H1 (cell line): ENCODE measurements around the gene COX17. TPM values are rescaled to one million over a fixed set of nuclear protein-coding genes. Genes with fewer than 3 reads are reported as not detected.
A peak's percentile ranks its signal among the peaks of the same experiment; 100 is the strongest.

ENCODE experiments used
- CTCF ChIA-PET: fragments of 300-600 bp; sonication (Branson Sonifier 250); formaldehyde crosslinking; loops from one replicate; lab custom pipeline; 2021; ENCODE audit not compliant: partially characterized antibody; lab: Charles Lee
- POLR2A ChIA-PET: fragments of 300-600 bp; sonication (Branson Sonifier 250); formaldehyde crosslinking; loops from one replicate; lab custom pipeline; 2021; ENCODE audit warnings: inconsistent platforms; ENCODE audit not compliant: partially characterized antibody; lab: Charles Lee
- DNase-seq, 2 experiments: peaks; one replicate each; pipeline versions ENCODE4 v3.0.0 to v3.0.0-alpha.2; 2010 to 2022; ENCODE audit warnings: low spot score in 2 of 2, low read depth in 1 of 2, mixed read lengths in 1 of 2
- FAIRE-seq: peaks from 2 replicates; lab custom pipeline; 2011; peaks lifted over from hg19 to GRCh38; lab: Jason Lieb, UNC
- H2AFZ ChIP-seq: 2 replicates; pipeline ENCODE4 v1.8.1; 2012; ENCODE audit warnings: low read length, inconsistent platforms
- H2AK5ac ChIP-seq: 2 replicates; pipeline ENCODE4 v1.6.1; 2013; ENCODE audit warnings: low read depth, low read length
- H2BK120ac ChIP-seq: replicated peaks from 2 replicates; pipeline ENCODE3; 2013; ENCODE audit warnings: low read depth, low read length, inconsistent platforms
- H2BK12ac ChIP-seq: 2 replicates; pipeline ENCODE4 v1.6.1; 2013; ENCODE audit warnings: low read depth, low read length
- H2BK15ac ChIP-seq: 2 replicates; pipeline ENCODE4 v1.6.1; 2013; ENCODE audit warnings: low read length
- H2BK20ac ChIP-seq: 2 replicates; pipeline ENCODE4 v1.6.1; 2013; ENCODE audit warnings: low read length
- H2BK5ac ChIP-seq: 2 replicates; pipeline ENCODE4 v1.6.1; 2013; ENCODE audit warnings: low read depth, low read length
- H3K14ac ChIP-seq: 2 replicates; pipeline ENCODE4 v1.6.1; 2013; ENCODE audit warnings: inconsistent platforms; ENCODE audit not compliant: insufficient read length
- H3K18ac ChIP-seq: 2 replicates; pipeline ENCODE4 v1.6.1; 2013; ENCODE audit warnings: low read length; ENCODE audit errors: extremely low read depth
- H3K23ac ChIP-seq: 2 replicates; pipeline ENCODE4 v1.6.1; 2013; ENCODE audit warnings: inconsistent platforms; ENCODE audit not compliant: insufficient read length
- H3K23me2 ChIP-seq: 2 replicates; pipeline ENCODE4 v1.6.1; 2013; ENCODE audit warnings: low read depth, low read length
- H3K27ac ChIP-seq: 2 replicates; pipeline ENCODE4 v1.6.1; 2011; ENCODE audit warnings: low read depth, low read length, inconsistent platforms
- H3K27me3 ChIP-seq, 4 experiments: replicated peaks in 1 of 4; 1 replicate in 1 of 4; 2 replicates in 3 of 4; pipeline versions ENCODE4 v1.6.1 to v1.8.1; 2011 to 2013; ENCODE audit warnings: low read length in 3 of 4, mild to moderate bottlenecking in 3 of 4, inconsistent platforms in 2 of 4, mixed read lengths in 2 of 4, moderate library complexity in 1 of 4; ENCODE audit not compliant: control insufficient read depth in 3 of 4, insufficient read depth in 3 of 4; ENCODE audit errors: extremely low read depth in 1 of 4
- H3K36me3 ChIP-seq, 4 experiments: 2 replicates each; pipeline versions ENCODE4 v1.6.1 to v1.8.1; 2011 to 2013; ENCODE audit warnings: mild to moderate bottlenecking in 4 of 4, low read length in 3 of 4, moderate library complexity in 2 of 4, control low read depth in 1 of 4, inconsistent platforms in 1 of 4; ENCODE audit not compliant: insufficient read depth in 4 of 4, control insufficient read depth in 2 of 4
- H3K4ac ChIP-seq: replicated peaks from 2 replicates; pipeline ENCODE3; 2013; ENCODE audit warnings: low read length, low read depth, mixed read lengths, inconsistent platforms; ENCODE audit not compliant: insufficient read length
- H3K4me1 ChIP-seq, 4 experiments: replicated peaks in 1 of 4; 1 replicate in 1 of 4; 2 replicates in 3 of 4; pipeline versions ENCODE4 v1.6.1 to v1.8.1; 2011 to 2013; ENCODE audit warnings: low read length in 3 of 4, inconsistent platforms in 2 of 4, mixed read lengths in 1 of 4; ENCODE audit not compliant: insufficient read depth in 4 of 4, control insufficient read depth in 3 of 4
- H3K4me2 ChIP-seq, 2 experiments: 2 replicates each; pipeline versions ENCODE4 v1.6.1 to v1.8.1; 2011 to 2013; ENCODE audit warnings: low read depth in 2 of 2, low read length in 2 of 2, control low read depth in 1 of 2, inconsistent platforms in 1 of 2, mild to moderate bottlenecking in 1 of 2; ENCODE audit not compliant: insufficient read depth in 1 of 2
- H3K4me3 ChIP-seq, 4 experiments: fragments of 200-600, 300-600 bp in 1 of 4; sonication (generic), shearing (Covaris generic), sonication (Bioruptor Twin) in 1 of 4; 2 replicates each; pipeline versions ENCODE4 v1.5.1 to v1.8.1; 2011 to 2016; ENCODE audit warnings: low read length in 4 of 4, low read depth in 3 of 4, control low read depth in 2 of 4, inconsistent platforms in 2 of 4, mild to moderate bottlenecking in 2 of 4, mixed read lengths in 1 of 4, moderate library complexity in 1 of 4; ENCODE audit not compliant: insufficient read depth in 2 of 4; ENCODE audit errors: extremely low read depth in 1 of 4
- H3K56ac ChIP-seq: replicated peaks from 2 replicates; pipeline ENCODE3; 2013; ENCODE audit warnings: low read depth, mild to moderate bottlenecking, mixed read lengths, low read length, inconsistent platforms; ENCODE audit not compliant: insufficient read length
- H3K79me1 ChIP-seq: 2 replicates; pipeline ENCODE4 v1.6.1; 2013; ENCODE audit warnings: low read depth, low read length, control low read depth
- H3K79me2 ChIP-seq, 2 experiments: 2 replicates each; pipeline versions ENCODE4 v1.6.1 to v1.8.1; 2012 to 2013; ENCODE audit warnings: low read length in 2 of 2, mild to moderate bottlenecking in 2 of 2, inconsistent platforms in 1 of 2; ENCODE audit not compliant: insufficient read depth in 2 of 2, control insufficient read depth in 1 of 2
- H3K9ac ChIP-seq, 4 experiments: replicated peaks in 1 of 4; 1 replicate in 1 of 4; 2 replicates in 3 of 4; pipeline versions ENCODE4 v1.6.1 to v1.8.1; 2011 to 2013; ENCODE audit warnings: low read depth in 3 of 4, low read length in 3 of 4, control low read depth in 2 of 4, mild to moderate bottlenecking in 2 of 4, moderate library complexity in 2 of 4, inconsistent platforms in 1 of 4; ENCODE audit errors: extremely low read depth in 1 of 4
- H3K9me3 ChIP-seq, 2 experiments: 2 replicates each; pipeline versions ENCODE4 v1.6.1 to v1.8.1; 2012 to 2013; ENCODE audit warnings: mild to moderate bottlenecking in 2 of 2, moderate library complexity in 2 of 2, control low read depth in 1 of 2, inconsistent platforms in 1 of 2, low read depth in 1 of 2, low read length in 1 of 2, mixed read lengths in 1 of 2; ENCODE audit not compliant: insufficient read depth in 2 of 2
- H4K20me1 ChIP-seq, 2 experiments: replicated peaks in 1 of 2; 2 replicates each; pipeline versions ENCODE3 to v1.8.1; 2011 to 2013; ENCODE audit warnings: inconsistent platforms in 2 of 2, low read length in 2 of 2, mild to moderate bottlenecking in 1 of 2; ENCODE audit not compliant: insufficient read depth in 2 of 2, control insufficient read depth in 1 of 2
- H4K5ac ChIP-seq: 2 replicates; pipeline ENCODE4 v1.6.1; 2013; ENCODE audit warnings: low read length, low read depth, mixed read lengths, inconsistent platforms; ENCODE audit not compliant: insufficient read length
- H4K8ac ChIP-seq: 2 replicates; pipeline ENCODE4 v1.8.0; 2013; ENCODE audit warnings: mild to moderate bottlenecking, moderate library complexity, low read length, inconsistent platforms; ENCODE audit not compliant: insufficient read depth; ENCODE audit errors: extremely low read depth
- H4K91ac ChIP-seq: replicated peaks from 2 replicates; pipeline ENCODE3; 2013; ENCODE audit warnings: low read length, mixed read lengths, inconsistent platforms; ENCODE audit not compliant: insufficient read length
- EZH2 ChIP-seq: fragments of 200-600 bp; sonication (generic); IDR thresholded peaks from 2 replicates; pipeline ENCODE4 v1.7.1; 2012; ENCODE audit warnings: low read depth, mild to moderate bottlenecking, moderate library complexity, low read length, inconsistent platforms; ENCODE audit not compliant: severe bottlenecking
- RAD21 ChIP-seq, 2 experiments: IDR thresholded peaks in 1 of 2; conservative IDR thresholded peaks in 1 of 2; 2 replicates each; pipeline ENCODE4 v1.6.1; 2011; ENCODE audit warnings: low read depth in 2 of 2, low read length in 2 of 2, improper control_type of control experiment in 1 of 2, inconsistent platforms in 1 of 2, mild to moderate bottlenecking in 1 of 2, moderate library complexity in 1 of 2
- WGBS, 2 experiments: shearing (Covaris generic) in 1 of 2; methylation state at CpG; one replicate each; pipeline versions ENCODE4 v1.1.6 to v1.1.7; 2013 to 2015; ENCODE audit warnings: low lambda C conversion rate in 2 of 2, mixed read lengths in 2 of 2, inconsistent platforms in 1 of 2, low coverage in 1 of 2, missing lambda C conversion rate in 1 of 2; ENCODE audit not compliant: insufficient replicate concordance in 2 of 2, insufficient coverage in 1 of 2, insufficient read length in 1 of 2; ENCODE audit errors: extremely low coverage in 1 of 2, missing lambda C conversion rate in 1 of 2; 5-methylcytosine and 5-hydroxymethylcytosine counted together
- polyA plus RNA-seq, 7 experiments: library from polyadenylated mRNA; depleted of rRNA in 3 of 7; stranded (reverse) in 5 of 7; unstranded in 2 of 7; fragments of >200 nt in 5 of 7; fragments of 200-250 nt in 2 of 7; gene quantifications; 1 replicate in 5 of 7; 2 replicates in 1 of 7; 4 replicates in 1 of 7; pipeline versions ENCODE4 v1.2.1 to v1.2.3, GENCODE V29; 2011 to 2013; ENCODE audit warnings: missing spikeins in 2 of 7, mixed read lengths in 2 of 7
- total RNA-seq: library from RNA; stranded (reverse); fragmentation: NEBNext Ultra II Directional; extraction: Animal tissue kit (Norgen Biotek cat#: 25700); gene quantifications from 2 replicates; pipeline ENCODE4 v1.2.1, GENCODE V29; 2021
- TF ChIP-seq, protein P1 (sequence below), 3 experiments: IDR thresholded peaks; 1 replicate in 2 of 3; 2 replicates in 1 of 3; pipeline versions ENCODE4 v1.5.1 to v1.6.1; 2011; ENCODE audit warnings: low read length in 3 of 3, mild to moderate bottlenecking in 3 of 3, inconsistent platforms in 2 of 3, low read depth in 1 of 3, moderate library complexity in 1 of 3; ENCODE audit not compliant: insufficient read depth in 1 of 3; ENCODE audit errors: control extremely low read depth in 1 of 3

The COX17 gene
- total and polyA plus RNA-seq, 2 of the 8 experiments (the other 6 are each of a cell fraction or from before 2014, with no cell fraction given): 34.2 to 43.0 TPM

DNA sequence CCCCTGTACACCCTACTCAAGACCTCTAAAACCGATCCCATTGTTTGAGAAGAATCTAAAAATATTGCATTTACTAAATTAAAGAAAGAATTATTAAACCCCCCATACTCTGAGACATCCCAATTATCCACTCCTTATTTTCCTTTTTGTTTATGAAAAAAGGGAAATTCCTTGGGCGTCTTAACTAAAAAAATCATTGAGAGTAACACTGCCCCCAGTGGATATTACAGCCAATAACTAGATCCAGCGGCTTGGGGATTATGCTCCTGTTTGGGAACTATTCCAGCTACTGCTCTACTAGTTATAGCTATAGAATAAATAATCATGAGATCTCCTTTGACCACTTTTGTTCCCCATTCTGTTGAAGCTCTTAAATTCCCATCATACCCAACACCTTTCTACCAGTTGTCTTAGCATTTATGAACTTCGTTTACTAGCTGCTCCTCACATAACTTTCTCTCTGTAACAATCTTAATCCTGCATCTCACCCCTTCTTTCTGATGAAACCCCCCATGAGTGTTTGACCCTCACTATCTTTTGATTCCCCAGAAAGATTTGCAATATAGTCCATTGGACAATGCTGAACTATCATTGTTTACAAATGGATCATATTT lies 12.9 kb upstream of the COX17 start:
- H3K36me3 ChIP-seq: no peaks in the 10 kb centered on the region
- no peaks in the 10 kb centered on the region for H3K79me2 ChIP-seq
- H2BK20ac ChIP-seq: no peak overlapping the region
- no peaks in the 10 kb centered on the region for H4K20me1 ChIP-seq
- H3K27me3 ChIP-seq: peaks cover 0 to 2% (median 0%) of the 10 kb centered on the region in 4 experiments; a peak in 2 of 7 replicates
- POLR2A ChIA-PET: interaction anchor here (0.8 to 1.4 kb wide), 2 partner anchors 8 to 13 kb away, joined by 3 to 8 read pairs; partner anchors contain the start of gene CFAP91
- H4K8ac ChIP-seq: no peak overlapping the region
- H4K5ac ChIP-seq: no peak overlapping the region
- DNase-seq (no peak), FAIRE-seq (no peak)
- H3K9me3 ChIP-seq: peaks cover 0 to 6% of the 10 kb centered on the region in 2 experiments; a peak in 1 of 4 replicates
- no peak overlapping the region for H3K4me3 ChIP-seq
- no peak overlapping the region for H3K27ac ChIP-seq
- no peak overlapping the region for H3K4ac ChIP-seq
- no peaks in the 10 kb centered on the region for H3K4me1 ChIP-seq
- no peak overlapping the region for H2BK5ac ChIP-seq
- H3K14ac ChIP-seq: no peak overlapping the region
- no peak overlapping the region for H3K23ac ChIP-seq
- no peaks in the 10 kb centered on the region for H3K79me1 ChIP-seq
- H4K91ac ChIP-seq: no peak overlapping the region
- no peak overlapping the region for H3K56ac ChIP-seq
- H2AK5ac ChIP-seq: no peak overlapping the region
- no peak overlapping the region for H2BK15ac ChIP-seq
- no peak overlapping the region for H3K9ac ChIP-seq
- no peak for TF ChIP-seq EZH2
- peak; percentile 23 to 25; a peak in 2 of 4 replicates for TF ChIP-seq RAD21 (IDR thresholded peaks at IDR 0.05 in 1 of 2, conservative IDR thresholded peaks at IDR 0.05 in 1 of 2; ENCODE audit: low read depth in 2 of 2, low read length in 2 of 2)
- TF ChIP-seq, protein P1, sequence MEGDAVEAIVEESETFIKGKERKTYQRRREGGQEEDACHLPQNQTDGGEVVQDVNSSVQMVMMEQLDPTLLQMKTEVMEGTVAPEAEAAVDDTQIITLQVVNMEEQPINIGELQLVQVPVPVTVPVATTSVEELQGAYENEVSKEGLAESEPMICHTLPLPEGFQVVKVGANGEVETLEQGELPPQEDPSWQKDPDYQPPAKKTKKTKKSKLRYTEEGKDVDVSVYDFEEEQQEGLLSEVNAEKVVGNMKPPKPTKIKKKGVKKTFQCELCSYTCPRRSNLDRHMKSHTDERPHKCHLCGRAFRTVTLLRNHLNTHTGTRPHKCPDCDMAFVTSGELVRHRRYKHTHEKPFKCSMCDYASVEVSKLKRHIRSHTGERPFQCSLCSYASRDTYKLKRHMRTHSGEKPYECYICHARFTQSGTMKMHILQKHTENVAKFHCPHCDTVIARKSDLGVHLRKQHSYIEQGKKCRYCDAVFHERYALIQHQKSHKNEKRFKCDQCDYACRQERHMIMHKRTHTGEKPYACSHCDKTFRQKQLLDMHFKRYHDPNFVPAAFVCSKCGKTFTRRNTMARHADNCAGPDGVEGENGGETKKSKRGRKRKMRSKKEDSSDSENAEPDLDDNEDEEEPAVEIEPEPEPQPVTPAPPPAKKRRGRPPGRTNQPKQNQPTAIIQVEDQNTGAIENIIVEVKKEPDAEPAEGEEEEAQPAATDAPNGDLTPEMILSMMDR (IDR thresholded peaks at IDR 0.05; ENCODE audit: control extremely low read depth in 1 of 3, insufficient read depth in 1 of 3, low read depth in 1 of 3, low read length in 3 of 3): peak in 2 of 3 experiments; percentile 27 to 45; a peak in 2 of 4 replicates
- H3K23me2 ChIP-seq: no peaks in the 10 kb centered on the region
- no peak overlapping the region for H3K18ac ChIP-seq
- no peak overlapping the region for H2AFZ ChIP-seq
- 55% methylated on average over 4 of the region's 4 CpGs; no CpG with 5 or more reads in 1 of the 2 experiments for WGBS, 2 experiments
- CTCF ChIA-PET: interaction anchor here (0.6 to 3.4 kb wide), 27 partner anchors 9 to 592 kb away, joined by 3 to 21 read pairs (median 4); no protein-coding TSS in a partner anchor
- H2BK12ac ChIP-seq: no peak overlapping the region
- no peak overlapping the region for H3K4me2 ChIP-seq
- H2BK120ac ChIP-seq: no peak overlapping the region
